Activated naive CD8-positive, alpha-beta T cell treated with anti-CD3 and anti-CD28 coated beads for 36 hours (primary cell): ENCODE results near the gene NTF3. TPM values are rescaled to one million over a fixed set of nuclear protein-coding genes. Genes with fewer than 3 reads are reported as not detected.

Source experiments
- DNase-seq: peaks from one replicate; pipeline ENCODE4 v3.0.0; 2021
- H3K27ac Mint-ChIP-seq: one replicate; pipeline ENCODE4 v1.8.0; 2022; ENCODE audit warnings: mild to moderate bottlenecking, moderate library complexity, mixed read lengths
- H3K27me3 Mint-ChIP-seq: one replicate; pipeline ENCODE4 v1.8.0; 2022; ENCODE audit warnings: mild to moderate bottlenecking, mixed read lengths
- H3K36me3 Mint-ChIP-seq: one replicate; pipeline ENCODE4 v1.8.0; 2021; ENCODE audit warnings: mild to moderate bottlenecking, mixed read lengths
- H3K4me1 Mint-ChIP-seq: one replicate; pipeline ENCODE4 v1.8.0; 2021; ENCODE audit warnings: mixed read lengths
- H3K4me3 Mint-ChIP-seq: one replicate; pipeline ENCODE4 v1.8.0; 2022; ENCODE audit warnings: mild to moderate bottlenecking, moderate library complexity, mixed read lengths
- H3K9me3 Mint-ChIP-seq: one replicate; pipeline ENCODE4 v1.8.0; 2022; ENCODE audit warnings: mixed read lengths
- total RNA-seq, 2 experiments: library from RNA; stranded (reverse); gene quantifications; one replicate each; pipeline ENCODE4 v1.2.3, GENCODE V29; 2021

The NTF3 gene
- not detected for total RNA-seq

DNA sequence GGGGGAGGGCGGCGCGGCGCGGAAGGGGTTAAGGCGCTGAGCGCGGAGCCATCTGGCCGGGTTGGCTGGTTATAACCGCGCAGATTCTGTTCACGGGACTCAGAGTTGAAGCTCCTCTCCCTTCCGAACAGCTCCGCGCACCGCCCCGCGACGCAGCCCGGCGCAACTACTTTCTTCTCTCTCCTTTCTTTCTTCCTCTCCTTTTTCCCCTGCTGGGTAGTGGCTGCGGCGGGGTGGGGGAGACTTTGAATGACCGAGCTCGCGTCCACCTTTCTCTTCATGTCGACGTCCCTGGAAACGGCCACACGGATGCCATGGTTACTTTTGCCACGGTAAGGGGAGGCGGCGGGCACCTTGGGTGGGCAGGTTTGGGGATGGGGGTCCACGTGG is at the start of gene NTF3:
Gene NTF3 (plus strand): TSS at position 98 of the 390 bp plus-strand sequence. CDS start 217 bp downstream, at position 315.
- H3K36me3 Mint-ChIP-seq, result no peaks in the 10 kb centered on the region
- peaks cover 57% of the 10 kb centered on the region for H3K27me3 Mint-ChIP-seq
- peak within 1 kb of the TSS; percentile 54 for H3K4me3 Mint-ChIP-seq
- no peak for DNase-seq
- H3K27ac Mint-ChIP-seq, result no peak within 1 kb of the TSS
- H3K9me3 Mint-ChIP-seq, result no peaks in the 10 kb centered on the region
- peaks cover 10% of the 10 kb centered on the region for H3K4me1 Mint-ChIP-seq

DNA sequence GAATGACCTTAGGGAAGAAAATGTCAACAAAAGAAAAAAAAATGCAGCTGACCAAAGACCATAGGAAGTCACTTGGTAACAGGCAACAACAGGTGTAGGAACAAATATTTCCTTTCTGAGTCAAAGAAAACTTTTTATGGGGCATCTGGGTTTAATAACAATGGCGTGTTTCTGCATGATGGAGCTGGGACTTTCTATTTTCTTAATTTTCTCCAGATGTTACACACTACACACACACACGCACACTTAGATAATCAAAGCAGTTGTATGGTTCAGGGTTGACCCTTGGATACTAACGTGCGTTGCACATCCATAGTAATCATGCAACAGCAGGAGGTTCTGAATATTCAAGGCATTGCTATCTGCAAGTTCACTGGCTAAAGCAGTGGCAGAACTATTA is 47.9 kb upstream of the NTF3 start:
- Mint-ChIP-seq H3K27me3 (peaks cover 4% of the 10 kb centered on the region), H3K27ac (no peak overlapping the region), H3K4me3 (no peak overlapping the region), H3K36me3 (no peaks in the 10 kb centered on the region), H3K9me3 (no peaks in the 10 kb centered on the region), H3K4me1 (no peaks in the 10 kb centered on the region)
- DNase-seq, result no peak

DNA sequence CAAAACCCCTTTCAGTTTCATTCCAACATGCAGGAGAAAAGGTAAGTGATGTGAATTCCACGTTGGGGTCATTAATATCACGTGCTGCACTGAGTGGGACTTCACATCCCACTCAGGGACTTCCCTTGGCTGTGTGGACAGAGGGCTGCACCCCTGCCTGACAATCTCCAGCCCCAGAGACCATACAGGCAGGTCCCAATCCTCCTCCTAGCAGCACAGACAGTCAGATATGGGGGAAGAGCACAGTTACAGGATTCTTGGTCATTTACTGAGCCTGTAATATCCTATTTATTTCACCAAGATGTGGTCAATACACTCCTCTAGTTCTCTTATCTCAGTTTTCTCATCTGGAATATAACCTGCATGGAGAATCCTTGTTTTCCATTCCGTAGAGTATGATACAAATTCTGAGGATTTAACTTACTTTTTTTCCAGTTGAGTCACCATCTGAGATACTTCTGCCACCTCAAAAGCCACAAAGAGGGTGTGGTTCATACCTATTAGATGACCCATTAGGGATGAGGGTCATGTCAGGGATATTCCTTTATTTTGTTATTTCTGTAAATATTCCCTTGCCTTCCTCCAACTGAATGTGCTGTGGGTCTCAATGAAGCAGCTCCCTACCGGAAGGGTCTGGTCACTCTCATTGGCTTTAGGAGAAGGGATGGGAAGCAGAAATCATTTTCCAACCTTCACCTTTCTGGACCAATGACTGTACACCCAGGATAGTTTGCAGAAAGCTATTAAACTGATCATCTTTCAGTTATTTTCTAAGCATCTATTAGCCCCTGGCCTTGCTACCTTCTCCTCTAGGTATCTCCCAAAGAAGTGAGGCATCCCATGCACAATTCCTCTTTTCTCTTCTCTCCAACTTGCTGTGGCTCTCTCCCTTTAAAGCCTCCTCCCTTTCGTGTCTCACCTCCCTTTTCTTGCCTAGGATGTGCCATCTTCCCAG is 43.0 kb upstream of the NTF3 start:
- DNase-seq, result no peak
- Mint-ChIP-seq H3K4me1 (no peaks in the 10 kb centered on the region), H3K27me3 (peaks cover 14% of the 10 kb centered on the region), H3K4me3 (no peak overlapping the region), H3K27ac (no peak overlapping the region), H3K9me3 (no peaks in the 10 kb centered on the region), H3K36me3 (no peaks in the 10 kb centered on the region)

DNA sequence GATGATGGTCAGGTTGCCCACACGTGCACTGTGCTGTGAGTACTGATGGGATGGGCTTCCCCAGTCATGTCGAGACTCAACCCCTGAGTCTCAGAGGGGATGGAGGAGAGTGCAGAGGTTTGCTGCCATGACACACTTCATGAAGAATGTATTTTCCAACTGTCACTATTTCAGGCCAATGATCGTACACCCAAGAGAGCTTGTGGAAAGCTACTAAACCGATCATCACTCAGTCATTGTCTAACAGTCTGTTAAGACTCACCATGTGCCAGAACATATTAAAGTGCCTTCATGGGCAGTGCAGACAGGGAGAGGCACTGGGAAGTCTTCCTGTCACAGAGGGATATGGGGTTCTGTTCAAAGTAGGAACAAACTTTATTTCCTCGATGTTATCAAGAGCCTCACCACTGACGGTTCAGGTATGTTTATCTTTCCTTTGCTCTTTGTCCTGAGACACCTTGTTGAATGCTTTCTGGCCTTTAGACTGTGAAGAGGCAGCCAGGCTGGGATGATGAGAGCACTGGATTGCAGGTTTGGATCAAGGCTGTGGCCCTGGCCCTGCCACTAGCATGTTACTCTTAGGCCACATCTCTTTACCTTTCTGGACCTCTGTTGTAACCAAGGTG is 41.6 kb upstream of the NTF3 start:
- no peak for DNase-seq
- Mint-ChIP-seq H3K4me1 (no peaks in the 10 kb centered on the region), H3K36me3 (no peaks in the 10 kb centered on the region), H3K27me3 (peaks cover 18% of the 10 kb centered on the region), H3K4me3 (no peak overlapping the region), H3K27ac (no peak overlapping the region), H3K9me3 (no peaks in the 10 kb centered on the region)

DNA sequence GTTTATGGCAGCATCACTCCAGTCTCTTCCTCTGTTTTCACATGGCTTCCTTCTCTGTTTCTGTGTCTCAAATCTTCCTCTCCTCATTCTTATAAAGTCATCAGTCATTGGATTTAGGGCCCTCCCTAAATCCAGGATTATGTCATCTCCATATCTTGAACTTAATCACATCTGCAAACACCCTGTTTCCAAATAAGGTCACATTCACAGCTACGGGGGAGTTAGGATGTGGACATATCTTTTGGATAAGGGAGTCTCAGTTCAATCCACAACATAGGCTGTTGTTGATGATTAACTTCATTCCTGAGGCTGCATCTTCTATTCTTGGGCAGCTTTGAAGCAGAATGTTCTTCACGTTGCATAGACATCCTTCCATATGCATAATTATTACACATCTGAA is 40.3 kb upstream of the NTF3 start:
- no peaks in the 10 kb centered on the region for H3K36me3 Mint-ChIP-seq
- no peak overlapping the region for H3K27ac Mint-ChIP-seq
- DNase-seq, result no peak
- H3K4me3 Mint-ChIP-seq, result no peak overlapping the region
- no peaks in the 10 kb centered on the region for H3K4me1 Mint-ChIP-seq
- no peaks in the 10 kb centered on the region for H3K9me3 Mint-ChIP-seq
- peaks cover 18% of the 10 kb centered on the region for H3K27me3 Mint-ChIP-seq

DNA sequence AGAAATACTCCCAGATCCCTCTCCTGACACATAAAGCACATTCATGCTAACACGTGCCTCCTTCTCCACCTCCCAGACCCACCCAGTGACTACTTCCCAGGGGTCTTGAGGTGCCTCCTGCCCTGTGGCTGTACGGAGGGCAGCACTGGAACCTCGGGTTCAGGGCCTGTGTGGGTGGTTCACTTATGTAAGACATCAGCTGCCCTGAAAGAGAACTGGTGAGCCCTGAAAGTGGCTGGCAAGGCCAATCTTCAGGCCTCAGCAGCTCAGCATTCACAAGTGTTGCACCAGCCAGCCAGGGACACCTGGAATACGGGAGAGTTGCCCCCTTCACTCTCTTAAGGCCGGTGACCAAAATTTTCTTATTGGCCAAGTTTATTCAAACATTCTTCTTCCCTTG is 38.9 kb upstream of the NTF3 start:
- Mint-ChIP-seq H3K27ac (no peak overlapping the region), H3K9me3 (no peaks in the 10 kb centered on the region), H3K4me1 (no peaks in the 10 kb centered on the region), H3K36me3 (no peaks in the 10 kb centered on the region), H3K4me3 (no peak overlapping the region), H3K27me3 (peaks cover 18% of the 10 kb centered on the region)
- DNase-seq, result no peak

DNA sequence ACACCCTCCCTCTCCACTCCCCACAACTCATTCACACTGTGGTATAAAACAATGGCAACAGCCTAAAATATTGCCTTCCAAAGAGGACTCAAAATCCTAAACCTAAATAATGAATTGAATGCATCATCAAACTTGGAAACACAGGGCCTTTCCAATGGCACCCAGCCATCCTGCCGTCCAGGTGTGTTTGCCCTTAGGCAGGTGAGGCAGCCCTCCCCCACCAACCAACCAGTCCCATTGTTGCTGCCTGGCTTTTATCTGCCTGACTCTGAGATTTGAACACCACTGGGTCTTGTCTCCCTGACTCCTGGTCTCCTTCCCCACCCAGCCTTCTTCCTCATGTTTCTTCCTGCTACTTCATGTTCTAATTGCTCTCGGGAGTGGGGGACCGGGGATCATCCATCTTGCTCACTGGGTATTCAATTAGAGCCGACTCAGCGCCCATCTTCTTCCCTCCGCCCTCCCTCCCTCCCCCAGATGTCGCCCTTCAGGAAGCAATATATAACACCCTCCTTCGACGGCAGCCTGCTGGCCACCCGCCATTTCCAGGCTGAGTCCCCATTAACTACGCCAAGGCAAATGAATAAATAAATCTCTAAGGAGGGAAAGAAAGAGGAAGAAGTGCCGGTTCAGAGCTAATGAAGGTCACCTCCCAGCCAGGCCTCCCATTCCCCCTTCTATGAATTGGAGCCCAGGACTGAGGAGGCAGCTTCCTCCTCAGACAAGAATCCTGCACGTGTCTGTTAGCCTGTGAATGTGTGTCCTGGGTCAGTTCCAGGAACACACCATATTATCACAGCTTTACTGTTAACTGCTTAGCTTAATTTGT is 36.3 kb upstream of the NTF3 start:
- Mint-ChIP-seq H3K9me3 (no peaks in the 10 kb centered on the region), H3K27me3 (peaks cover 18% of the 10 kb centered on the region), H3K4me3 (no peak overlapping the region), H3K27ac (no peak overlapping the region), H3K4me1 (no peaks in the 10 kb centered on the region), H3K36me3 (no peaks in the 10 kb centered on the region)
- no peak for DNase-seq

DNA sequence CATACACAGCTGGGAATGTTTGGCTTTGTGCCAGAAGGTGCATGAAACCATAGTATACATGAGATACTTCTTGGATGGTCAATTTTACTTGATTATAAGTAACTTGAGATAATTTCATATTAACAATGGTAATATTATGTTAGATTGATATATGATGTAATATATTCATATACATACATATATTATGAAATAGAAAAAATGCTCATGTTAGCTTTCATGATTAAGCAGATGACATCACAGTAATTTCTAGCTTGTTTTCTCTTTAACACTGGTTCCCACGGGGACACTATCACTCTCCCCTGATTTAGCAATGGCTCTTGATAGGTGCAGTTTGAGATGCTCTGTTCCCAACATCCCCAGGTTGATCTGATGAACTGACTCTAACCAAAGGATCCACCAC is 35.4 kb upstream of the NTF3 start:
- H3K4me3 Mint-ChIP-seq, result no peak overlapping the region
- H3K4me1 Mint-ChIP-seq, result no peaks in the 10 kb centered on the region
- H3K36me3 Mint-ChIP-seq, result no peaks in the 10 kb centered on the region
- H3K9me3 Mint-ChIP-seq, result no peaks in the 10 kb centered on the region
- no peak overlapping the region for H3K27ac Mint-ChIP-seq
- DNase-seq, result no peak
- H3K27me3 Mint-ChIP-seq, result peaks cover 23% of the 10 kb centered on the region

DNA sequence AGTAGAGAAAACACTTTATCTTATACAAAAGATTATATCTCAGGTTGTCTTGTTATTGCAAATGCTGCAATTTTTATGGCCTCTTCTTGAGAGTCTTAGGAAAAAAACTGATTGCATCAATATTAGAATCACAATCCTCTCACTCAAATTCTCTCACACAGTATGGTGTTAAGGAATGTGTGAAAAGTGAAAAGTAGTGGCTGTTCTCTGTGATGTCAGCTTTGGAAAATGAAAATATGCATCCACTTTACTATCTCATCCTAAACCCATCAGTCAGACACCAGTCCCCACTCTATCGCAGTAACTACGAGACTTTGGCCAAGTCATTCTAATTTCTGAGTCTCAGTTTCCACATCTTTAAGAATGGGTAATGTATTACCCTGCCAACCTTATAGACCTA is 32.6 kb upstream of the NTF3 start:
- Mint-ChIP-seq H3K27ac (no peak overlapping the region), H3K4me1 (no peaks in the 10 kb centered on the region), H3K9me3 (no peaks in the 10 kb centered on the region), H3K27me3 (peaks cover 33% of the 10 kb centered on the region), H3K4me3 (no peak overlapping the region), H3K36me3 (no peaks in the 10 kb centered on the region)
- DNase-seq, result no peak

DNA sequence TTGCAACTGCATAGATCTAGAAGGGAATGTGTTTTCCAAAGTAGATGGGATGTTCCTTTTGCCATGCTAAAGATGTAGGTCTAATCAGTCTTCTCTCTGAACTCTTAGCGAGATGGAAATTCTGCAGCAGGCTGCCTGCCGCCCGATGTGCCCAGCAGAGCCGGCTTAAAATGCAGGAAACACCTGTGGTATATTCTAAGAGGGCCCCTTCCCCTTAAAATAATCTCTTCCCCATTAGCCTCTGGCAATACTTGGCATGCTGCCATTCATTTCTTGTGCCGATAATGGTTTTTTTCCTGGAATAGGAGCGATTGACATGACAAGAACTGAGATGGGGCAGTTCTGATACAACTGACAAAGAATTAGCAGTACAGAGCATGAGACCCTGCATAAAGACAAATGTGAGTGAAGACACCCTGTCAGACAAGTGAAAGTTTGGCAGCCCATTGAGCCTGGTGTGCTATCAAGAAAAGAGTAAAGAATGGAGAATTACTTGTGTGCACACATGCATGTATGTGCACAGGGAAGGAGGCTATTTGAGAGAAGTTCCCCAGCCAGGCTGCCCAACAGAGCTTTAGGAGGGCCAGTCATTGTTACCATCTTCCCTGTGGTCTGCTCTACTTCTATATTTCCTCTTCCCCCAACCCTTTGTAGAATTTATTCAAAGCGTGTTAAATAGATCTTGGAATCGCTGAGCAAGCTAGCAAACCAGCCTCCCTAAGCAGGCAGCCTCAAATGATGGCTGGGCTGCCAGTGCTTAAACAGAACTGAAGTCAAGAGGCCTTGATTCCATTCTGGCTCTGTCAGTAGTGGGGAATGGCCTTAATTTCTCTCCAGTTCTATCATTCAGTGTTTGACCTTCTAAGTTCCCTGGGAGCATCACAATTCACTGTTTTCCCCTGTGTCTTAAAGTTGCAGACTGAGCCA is 29.6 kb upstream of the NTF3 start:
- H3K36me3 Mint-ChIP-seq, result no peaks in the 10 kb centered on the region
- no peak overlapping the region for H3K27ac Mint-ChIP-seq
- H3K27me3 Mint-ChIP-seq, result peaks cover 25% of the 10 kb centered on the region
- no peak for DNase-seq
- H3K4me1 Mint-ChIP-seq, result no peaks in the 10 kb centered on the region
- H3K9me3 Mint-ChIP-seq, result no peaks in the 10 kb centered on the region
- no peak overlapping the region for H3K4me3 Mint-ChIP-seq

DNA sequence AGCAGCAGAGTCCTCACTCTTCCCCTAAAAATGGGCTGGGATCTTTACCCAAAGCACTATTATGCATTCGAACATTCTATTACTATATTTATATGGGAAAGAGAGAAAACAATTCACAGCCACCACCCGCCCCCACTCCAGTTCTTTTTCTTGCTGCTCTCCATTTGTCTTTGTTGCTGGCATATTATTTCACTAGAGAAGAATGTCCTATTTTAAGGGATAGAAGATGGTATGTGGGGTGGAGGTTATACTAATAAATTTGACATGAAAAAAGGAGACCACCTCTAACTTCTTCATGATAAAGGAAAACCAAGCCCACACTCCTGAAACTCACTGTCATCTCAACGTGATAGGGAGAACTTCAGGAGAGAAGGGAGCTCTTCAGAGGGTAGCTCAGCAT is 28.5 kb upstream of the NTF3 start:
- DNase-seq, result no peak
- no peaks in the 10 kb centered on the region for H3K4me1 Mint-ChIP-seq
- H3K36me3 Mint-ChIP-seq, result no peaks in the 10 kb centered on the region
- peaks cover 25% of the 10 kb centered on the region for H3K27me3 Mint-ChIP-seq
- H3K27ac Mint-ChIP-seq, result no peak overlapping the region
- H3K9me3 Mint-ChIP-seq, result no peaks in the 10 kb centered on the region
- no peak overlapping the region for H3K4me3 Mint-ChIP-seq

DNA sequence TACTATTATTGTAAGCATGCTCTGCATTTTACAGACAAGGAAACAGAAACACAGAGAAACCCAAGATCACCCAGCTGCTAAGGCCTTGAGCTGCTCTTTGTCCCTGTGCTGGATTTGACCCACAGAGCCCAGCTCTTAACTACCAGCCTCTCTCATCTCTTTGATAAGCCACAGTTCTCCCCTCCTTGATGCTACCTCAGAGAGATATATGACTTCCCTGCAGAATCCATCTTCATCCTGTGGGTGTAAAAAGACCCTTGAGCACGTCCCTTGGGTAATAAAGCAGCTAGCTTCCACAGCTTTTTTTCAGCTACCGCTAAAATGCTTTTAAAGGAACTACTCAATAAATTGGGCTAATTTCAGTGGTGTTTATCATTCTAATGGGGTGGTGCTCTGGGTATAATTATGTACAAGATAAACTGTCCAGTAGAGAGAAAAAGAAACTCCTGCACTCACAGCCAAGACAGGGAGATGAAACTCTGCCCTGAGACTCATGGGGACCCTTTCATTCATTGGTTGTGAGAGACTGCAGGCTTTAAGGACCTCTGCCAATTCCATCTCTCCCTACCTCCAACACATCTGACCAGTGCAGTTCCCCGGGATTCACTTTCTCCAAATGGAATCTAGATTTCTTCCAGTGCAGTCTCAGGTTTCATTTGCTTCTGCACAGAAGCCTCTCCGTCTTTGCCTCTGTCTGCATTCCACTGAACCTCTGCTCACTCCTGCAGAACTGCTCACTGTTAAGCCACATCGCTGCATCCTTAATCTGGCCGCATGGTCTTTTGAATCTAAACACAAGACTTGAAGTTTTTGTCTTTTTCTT is 24.7 kb upstream of the NTF3 start:
- Mint-ChIP-seq H3K36me3 (no peaks in the 10 kb centered on the region), H3K4me1 (no peaks in the 10 kb centered on the region), H3K4me3 (no peak overlapping the region), H3K27ac (no peak overlapping the region), H3K27me3 (peaks cover 18% of the 10 kb centered on the region), H3K9me3 (peaks cover 6% of the 10 kb centered on the region)
- no peak for DNase-seq

DNA sequence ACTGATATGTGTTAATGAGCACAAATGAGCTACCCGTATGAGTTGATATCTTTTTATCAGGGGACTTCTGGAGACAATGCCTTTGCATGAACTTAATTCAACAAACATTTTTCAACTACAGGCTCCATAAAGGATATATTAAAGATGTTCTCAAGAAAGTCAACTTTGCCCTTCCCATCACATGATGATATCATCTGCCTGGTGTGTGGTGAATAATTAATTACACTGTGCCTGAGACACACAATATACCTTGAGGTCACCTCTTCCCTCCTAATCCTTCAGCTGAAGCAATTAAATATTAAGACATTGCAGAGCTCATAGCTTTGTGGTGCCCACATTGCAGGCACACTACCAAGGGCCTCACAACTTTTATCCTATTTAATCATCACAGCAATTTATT is 22.3 kb upstream of the NTF3 start:
- Mint-ChIP-seq H3K4me3 (no peak overlapping the region), H3K27me3 (peaks cover 13% of the 10 kb centered on the region)

DNA sequence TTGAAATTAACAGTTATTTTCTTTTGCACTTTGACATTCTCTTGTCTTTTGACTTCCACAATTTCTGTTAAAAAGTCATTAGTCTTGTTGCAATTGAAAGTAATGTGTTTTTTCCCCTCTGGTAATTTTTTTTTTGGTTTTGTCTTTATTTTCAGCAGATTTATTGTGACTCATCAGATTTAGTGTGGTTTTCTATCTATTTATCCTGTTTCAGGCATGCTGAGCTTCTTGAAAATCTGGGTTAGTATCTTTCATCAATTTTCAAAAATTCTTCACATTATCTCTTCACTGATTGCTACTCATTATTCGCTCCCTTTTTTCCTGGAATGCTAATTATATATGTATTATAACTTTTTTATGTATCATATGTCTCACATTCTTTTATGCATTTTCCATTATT is 15.3 kb upstream of the NTF3 start:
- no peaks in the 10 kb centered on the region for H3K4me1 Mint-ChIP-seq
- peaks cover 8% of the 10 kb centered on the region for H3K9me3 Mint-ChIP-seq
- H3K4me3 Mint-ChIP-seq, result no peak overlapping the region
- H3K27ac Mint-ChIP-seq, result no peak overlapping the region
- H3K36me3 Mint-ChIP-seq, result no peaks in the 10 kb centered on the region
- no peak for DNase-seq
- H3K27me3 Mint-ChIP-seq, result peaks cover 27% of the 10 kb centered on the region

More for the DNA sequence above, 22.3 kb upstream of the NTF3 start:
- Mint-ChIP-seq H3K27ac (no peak overlapping the region), H3K4me1 (no peaks in the 10 kb centered on the region), H3K36me3 (no peaks in the 10 kb centered on the region), H3K9me3 (peaks cover 8% of the 10 kb centered on the region)
- no peak for DNase-seq
